NCI-H1436 (cell line): ENCODE data around the gene ABAT.
"Not testable (repeated sequence)": the region's sequence is repeated elsewhere in the genome, so short reads cannot be mapped to it uniquely, and the experiment has no call there.

Source experiments
- DNase-seq: peaks from one replicate; lab custom pipeline; 2025; lab: John Stamatoyannopoulos, UW

Gene ABAT

DNA sequence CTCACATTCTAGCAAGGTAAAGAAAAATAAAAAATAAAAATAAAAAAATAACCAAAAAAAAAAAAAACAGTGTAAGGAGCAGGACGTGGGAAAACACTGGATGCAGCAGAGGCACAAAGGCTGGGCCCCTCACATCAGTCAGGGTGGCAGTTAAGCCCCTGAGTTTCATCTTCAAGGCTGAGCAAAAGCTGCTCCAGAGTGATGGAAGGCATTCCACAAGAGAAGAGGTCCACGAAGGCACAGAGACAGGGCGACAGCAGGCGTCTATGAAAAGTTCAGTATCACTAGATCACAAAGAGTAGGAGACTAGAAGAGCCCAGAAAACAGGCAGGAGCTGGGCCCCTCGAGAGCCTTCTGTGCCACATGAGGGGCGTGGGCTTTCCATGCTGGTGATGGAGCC lies 111.0 kb downstream of the ABAT start:
- no peak for DNase-seq

DNA sequence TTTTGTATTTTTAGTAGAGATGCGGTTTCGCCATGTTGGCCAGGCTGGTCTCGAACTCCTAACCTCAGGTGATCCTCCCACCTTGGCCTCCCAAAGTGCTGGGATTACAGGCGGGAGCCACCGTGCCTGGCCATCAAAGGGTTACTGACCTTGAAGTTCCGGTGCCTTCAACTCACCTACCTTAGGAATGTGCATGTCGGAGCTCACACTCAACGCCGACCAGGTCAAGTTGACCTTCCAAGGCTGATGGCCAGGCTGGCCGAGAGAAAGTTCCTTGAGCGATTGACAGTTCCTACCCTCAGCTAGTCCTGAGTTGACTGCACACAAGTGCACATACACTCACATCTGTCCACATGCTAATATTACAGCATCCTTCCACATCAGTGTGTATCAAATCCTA lies 111.9 kb downstream of the ABAT start:
- DNase-seq: not testable (repeated sequence)

DNA sequence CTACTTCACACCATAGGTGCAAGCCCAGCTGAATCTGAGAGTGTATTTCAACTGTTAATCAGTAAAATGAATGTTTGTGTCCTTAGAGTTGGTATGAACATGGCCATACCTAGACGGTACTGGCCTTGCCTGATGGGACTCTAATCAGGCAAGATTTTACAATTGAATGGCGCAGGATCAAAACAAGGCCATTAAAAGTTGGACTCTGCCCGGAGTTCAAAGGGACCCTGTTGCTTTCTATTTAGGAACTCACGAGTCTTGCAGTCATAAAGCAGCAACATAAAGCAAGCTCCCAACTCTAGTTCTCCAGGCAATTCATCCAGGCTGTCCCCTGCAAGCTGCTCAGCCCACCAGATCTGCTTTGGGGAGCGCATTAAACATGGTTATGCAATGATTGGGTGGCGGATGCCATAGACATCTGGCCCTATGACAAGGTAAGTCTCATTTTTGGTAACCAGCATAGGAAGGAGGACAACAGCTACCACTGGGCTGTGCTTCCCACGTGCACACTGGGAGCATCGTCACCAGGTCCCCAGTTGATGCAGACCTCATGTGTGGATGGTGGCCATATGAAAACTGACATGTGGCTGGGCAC lies 114.3 kb downstream of the ABAT start:
- no peak for DNase-seq

DNA sequence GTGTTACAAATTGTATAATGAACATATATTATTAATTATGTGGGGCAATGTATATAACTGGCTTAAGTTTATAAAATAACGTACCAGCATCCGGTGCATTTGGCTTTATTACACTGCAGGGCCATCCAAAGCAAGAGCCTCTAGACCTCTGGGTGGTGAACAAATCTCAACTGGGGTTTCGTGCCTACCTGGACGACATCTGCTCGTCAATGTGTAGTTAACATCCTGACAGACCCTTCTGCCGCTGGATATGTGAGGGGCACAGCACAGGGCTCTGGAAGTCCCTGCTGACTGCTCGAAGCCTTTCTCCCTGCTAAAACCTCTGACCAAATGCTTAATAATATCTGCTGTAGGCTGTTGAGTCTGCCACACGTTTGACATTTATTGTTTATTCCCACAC lies 120.7 kb downstream of the ABAT start:
- no peak for DNase-seq

DNA sequence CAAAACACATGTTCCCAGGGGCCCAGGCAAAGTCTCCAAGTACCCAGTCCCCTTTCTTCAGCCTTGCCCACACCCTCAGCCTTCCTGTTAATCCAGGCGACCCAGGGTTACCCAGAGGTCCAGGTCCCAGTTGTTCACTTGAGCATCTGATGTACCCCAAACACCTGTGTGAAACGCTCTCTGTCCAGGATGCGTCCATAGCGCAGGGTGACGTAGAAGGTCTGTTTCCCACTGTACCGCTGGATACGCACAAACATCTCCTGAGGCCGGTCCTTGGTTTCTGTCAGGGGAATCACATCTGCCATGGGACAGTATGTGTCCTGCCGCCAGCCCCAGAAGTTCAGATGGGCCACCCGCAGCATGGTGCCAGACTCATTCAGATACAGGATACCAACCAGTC lies 121.4 kb downstream of the ABAT start:
- DNase-seq: no peak

DNA sequence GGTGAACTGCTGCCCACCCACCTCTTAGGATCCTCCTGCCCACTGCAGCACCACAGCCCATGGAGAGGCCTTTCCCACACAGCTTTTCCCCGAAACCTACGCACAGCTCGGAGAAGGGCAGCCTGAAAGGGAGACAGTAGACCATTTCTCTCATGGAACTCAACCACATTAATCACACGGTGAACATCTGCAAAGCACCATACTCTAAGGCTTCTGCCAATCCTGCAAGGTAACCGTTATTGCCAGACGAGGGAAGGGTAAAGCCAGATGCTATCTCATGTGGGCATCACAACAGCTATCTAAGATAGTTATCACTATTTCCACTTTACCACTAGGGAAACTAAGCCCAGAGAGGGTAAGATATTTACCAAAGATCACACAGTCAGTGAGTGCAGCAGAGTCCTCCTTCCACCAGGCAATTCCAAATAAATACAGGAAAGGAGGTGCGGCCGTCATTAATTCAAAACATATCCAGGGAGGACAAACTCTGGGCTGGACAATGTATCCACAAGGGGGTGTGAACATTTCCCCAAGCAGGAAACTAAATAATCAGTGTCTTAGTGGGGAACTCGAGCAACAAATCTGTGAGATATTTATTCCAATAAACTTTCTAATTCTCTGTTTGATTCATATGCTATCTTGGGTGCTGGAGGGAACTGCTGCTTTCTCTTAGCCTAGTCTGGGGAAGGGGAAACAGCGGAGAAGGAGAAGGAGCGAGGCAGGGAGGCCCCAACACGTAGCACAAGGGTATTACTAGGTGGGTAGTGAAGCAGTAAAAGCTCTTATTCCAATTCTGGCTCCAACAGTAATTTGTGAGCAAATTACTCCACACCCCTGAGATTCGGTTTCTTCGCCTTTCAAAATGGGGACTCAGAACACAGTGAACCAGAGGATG lies 122.3 kb downstream of the ABAT start:
- DNase-seq: no peak

DNA sequence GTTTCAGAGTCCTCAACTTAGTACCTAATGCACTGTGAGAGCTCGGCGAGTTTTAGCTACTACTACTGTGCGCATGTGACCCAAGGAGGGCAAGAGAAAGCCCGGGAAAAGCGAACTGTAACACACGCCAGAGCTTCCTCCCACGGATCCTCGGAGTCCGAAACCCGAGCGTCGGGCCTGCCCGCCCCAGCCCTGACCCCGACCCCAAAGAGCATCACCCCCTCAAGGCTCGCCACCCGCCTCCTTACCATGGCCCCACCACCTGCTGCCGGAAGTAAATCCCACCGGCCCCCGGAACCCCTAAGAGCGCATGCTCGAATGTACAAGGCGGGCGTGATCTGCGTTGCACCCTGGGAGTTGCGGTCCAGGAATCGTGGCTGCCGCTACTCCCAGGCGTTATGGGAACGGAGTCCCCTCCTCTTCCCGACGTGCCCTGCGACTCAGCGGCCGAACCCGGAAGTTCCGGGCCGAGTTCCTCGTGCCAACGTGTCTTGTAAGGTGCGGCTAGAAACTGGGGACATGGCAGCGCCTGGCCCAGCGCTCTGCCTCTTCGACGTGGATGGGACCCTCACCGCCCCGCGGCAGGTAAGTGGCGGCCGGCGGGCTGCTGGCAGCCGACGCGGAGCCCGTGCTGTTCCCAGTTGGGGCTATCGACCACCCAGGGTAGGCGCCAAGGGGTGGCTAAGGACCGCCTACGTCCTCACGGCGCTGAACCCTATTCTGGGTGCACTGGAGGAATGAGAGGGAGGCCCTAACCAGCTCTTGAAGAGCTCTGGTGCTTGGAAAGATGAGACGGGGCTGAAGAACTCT lies 123.2 kb downstream of the ABAT start, which contains the start of the genes PMM2 and TMEM186:
TSS of gene PMM2 (plus strand) at position 476 of the 810 bp plus-strand sequence. CDS start at position 520, 44 bp downstream.
TSS of gene TMEM186 (minus strand) at position 276 of the 810 bp plus-strand sequence. CDS start at position 251, 25 bp downstream.
- peak; percentile 96 for DNase-seq

DNA sequence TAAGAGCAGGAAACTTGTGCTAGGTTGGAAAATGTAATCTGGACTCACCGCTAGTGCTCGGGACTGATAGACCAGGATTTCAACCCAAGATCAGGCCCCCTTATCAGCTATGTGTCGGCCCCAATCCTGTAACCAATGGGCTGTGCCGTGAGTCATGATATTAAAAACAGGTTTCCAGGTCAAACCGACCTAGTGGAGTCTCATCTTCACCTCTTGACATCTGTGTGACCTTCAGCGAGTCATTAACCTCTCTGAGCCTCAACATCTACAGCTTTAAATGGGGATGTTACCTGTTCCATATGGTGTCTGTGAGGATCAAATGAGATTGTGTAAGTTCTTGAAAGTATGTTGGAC lies 123.7 kb downstream of the ABAT start:
- no peak for DNase-seq

DNA sequence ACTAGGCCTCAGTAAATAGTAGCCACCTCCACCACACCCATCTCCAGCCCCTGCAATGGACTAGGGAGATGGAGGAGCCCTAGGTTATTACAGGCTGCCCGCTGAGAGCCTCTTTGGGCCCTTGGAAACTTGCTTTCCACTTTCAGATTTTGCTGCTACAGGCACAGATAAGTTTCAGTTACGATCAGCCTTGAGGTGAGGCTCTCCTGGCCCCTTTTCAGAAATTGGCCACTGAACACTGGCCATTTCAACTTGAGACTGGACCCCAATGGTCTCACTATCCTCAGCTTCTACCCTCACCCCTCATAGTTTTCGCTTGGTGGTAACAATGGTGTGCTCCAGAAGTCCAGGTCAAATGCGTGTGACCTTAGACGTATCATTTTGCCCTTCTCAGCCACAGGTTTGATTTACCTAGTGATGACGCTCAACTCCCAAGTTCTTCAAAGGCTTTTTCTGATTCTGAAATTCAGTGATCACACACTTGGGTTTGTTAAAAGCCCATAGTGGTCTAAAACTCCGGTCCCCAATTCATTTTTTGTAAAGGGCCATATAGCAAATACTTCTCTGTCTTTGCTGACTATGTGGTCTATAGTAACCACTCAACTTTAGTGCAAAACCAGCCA lies 124.2 kb downstream of the ABAT start:
- DNase-seq: no peak

DNA sequence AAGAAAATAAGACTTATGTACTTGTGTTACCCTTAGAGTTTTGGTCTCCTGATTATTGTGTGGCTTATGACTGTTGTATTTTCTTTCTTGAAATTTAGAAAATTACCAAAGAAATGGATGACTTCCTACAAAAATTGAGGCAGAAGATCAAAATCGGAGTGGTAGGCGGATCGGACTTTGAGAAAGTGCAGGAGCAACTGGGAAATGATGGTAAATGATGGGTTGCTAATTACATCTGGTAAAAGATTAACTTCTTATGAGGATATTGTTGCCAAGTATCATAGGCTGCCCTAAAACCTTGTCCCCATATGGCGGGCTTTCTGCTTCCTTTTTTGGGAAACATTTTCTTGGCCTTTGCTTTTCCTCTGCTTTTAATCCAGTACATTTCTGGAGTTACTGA lies 127.3 kb downstream of the ABAT start:
- no peak for DNase-seq

DNA sequence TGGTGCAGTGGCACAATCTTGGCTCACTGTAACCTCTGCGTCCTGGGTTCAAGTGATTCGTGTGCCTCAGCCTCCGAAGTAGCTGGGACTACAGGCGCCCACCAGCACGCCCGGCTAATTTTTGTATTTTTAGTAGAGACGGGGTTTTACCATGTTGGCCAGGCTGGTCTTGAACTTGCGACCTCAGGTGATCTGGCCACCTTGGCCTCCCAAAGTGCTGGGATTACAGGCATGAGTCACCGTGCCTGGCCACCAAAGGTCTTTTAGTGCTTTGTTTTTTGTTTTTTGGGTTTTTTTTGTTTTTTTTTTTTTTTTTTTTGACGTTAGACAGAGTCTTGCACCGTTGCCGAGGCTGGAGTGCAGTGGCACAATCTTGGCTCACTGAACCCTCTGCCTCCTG lies 129.3 kb downstream of the ABAT start:
- DNase-seq: not testable (repeated sequence)

DNA sequence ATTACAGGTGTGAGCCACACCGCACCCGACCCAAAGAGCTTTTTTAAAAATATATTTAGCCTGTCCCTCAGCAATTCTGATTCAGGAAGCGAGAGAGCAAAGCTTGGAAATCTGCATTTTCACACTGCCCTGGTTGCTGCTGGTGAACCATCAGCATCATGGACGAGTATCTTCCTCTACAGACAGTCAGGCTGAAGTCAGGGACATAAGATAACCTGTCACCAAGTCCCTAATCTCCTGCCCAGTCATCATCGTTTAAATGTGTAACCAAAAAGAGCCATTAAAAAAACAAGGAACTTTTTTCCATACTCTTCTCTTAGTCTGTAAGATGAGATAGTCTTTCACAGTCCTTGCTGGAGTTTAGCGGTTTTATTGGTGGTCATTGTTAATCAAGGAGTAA lies 129.9 kb downstream of the ABAT start:
- no peak for DNase-seq

DNA sequence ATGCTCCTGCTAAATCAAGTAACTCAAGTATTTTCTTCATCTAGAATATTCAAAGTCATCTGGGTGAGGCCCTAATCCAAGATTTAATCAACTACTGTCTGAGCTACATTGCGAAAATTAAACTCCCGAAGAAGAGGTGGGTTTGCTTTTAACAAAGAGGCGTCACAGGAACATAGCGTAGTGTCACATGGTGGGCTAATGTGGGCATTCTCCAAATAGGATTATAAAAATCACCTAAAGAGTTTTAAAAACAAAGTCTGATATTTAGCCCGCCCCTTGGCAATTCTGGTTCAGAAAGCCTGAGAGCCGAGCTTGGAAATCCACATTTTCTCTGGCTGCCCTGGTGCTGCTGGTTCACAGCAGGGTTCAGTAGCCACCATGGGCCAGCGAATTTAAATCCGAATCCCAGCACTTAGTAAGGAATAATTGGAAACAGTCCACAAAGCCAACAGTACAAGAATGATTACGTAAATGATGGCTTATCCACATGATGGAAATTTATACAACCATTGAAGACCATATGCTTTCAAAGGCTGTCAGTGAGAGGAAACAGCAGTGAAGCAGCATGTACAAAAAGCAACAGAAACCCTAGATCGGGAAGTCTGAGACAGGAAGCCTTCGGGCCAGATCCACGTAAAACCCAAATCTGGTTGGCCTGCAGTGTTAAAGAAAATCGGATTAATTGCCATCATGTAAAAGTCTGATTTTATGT lies 132.0 kb downstream of the ABAT start:
- no peak for DNase-seq

DNA sequence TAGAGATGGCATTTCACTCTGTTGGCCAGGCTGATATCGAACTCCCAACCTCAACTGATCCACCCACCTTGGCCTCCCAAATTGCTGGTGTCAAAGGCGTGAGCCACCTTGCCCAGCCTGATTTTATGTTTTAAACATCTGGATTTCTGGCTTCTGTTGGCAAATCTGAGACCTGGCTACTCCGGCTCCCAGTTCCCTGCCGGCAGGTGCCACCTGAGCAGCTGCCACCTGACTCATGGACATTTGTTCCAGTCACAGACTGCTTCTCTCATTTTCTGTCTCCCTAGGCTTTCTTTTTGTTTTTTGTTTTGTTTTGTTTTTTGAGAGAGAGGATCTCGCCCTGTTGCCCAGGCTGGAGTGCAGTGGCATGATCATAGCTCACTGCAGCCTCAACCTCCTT lies 132.8 kb downstream of the ABAT start:
- DNase-seq: no peak

DNA sequence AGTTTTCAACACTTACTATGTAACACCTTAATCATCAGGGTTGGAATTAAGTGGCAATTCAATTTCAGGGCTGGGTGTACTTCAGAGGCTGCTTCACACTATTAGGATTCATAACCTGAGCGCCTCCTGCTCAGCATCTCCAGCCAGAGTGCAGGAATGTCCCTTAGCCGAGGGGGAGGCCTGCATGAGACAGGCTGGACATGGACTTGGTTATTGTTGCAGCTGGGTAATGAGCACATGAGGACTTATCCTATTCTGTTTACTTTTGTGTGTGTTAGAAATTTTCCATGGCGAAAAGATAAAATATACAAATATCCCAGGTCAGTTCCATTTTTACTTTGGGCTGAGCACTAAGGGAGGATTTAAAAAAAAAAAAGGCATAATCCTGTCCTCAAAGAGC lies 133.6 kb downstream of the ABAT start:
- DNase-seq: no peak

DNA sequence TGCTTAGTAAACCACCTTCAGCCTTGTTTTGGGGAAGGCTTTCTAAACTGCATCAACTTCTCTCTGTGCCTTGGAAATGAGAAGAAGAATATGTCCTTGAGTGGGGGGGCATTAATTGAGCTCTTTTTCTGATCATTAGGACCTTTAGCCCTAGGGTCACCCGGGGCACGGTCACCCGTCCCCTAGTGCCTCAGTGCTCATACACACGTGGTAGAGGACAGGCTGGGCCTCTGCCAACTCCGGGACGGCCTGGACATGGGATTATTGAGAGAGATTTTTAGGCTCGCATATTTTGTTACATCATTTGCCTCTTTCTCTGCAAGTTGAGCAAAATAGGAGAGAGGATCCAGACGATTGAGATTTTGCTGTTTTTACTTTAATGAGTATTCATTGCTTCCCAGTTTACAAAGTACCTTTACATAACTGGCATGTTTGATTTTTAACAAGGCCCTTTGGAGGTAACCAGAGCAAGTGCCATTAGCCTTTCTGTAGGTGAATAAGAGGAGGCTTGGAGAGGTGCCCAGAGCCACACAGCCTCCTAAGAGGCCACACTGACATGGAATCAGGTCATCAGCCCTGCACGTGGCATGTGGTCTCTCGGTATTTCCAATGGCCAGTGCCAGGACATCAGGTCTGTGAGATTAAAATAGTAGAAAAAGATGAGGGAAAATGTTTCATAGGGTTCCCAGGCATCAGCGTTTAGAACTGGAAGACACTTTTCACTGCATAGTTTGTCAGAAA lies 134.4 kb downstream of the ABAT start:
- no peak for DNase-seq

DNA sequence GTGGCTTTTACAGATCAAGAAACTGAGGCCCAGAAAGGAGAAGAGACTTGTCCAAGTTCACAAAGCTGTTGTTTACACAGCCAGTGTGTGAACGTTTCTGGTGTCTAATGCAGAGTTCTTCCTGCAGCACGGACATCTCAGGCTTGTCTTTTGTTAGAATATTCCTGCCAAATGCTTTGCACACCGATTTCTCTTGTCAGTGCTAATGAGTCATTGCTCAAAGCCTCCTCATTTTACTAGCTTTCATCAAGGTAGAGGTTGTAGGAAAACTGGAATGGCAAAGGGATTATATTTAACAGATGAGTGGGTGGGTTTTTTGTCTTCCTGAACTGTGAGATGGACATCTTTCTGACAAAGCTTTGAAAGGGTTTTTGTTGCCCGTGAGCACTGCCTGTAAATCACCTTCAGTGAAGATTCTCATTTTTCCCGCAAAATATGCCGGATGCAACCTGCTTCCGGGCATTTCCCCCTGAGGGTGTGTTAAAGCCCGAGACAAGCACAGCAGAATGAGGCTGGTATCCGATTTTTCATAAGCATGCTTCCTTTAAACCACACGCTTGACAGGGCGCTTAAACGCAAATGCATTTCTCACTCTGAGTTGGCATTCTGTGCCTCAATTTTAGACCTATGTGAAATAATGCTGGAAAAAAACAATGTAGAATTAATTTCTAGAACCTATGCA lies 137.9 kb downstream of the ABAT start:
- DNase-seq: no peak

DNA sequence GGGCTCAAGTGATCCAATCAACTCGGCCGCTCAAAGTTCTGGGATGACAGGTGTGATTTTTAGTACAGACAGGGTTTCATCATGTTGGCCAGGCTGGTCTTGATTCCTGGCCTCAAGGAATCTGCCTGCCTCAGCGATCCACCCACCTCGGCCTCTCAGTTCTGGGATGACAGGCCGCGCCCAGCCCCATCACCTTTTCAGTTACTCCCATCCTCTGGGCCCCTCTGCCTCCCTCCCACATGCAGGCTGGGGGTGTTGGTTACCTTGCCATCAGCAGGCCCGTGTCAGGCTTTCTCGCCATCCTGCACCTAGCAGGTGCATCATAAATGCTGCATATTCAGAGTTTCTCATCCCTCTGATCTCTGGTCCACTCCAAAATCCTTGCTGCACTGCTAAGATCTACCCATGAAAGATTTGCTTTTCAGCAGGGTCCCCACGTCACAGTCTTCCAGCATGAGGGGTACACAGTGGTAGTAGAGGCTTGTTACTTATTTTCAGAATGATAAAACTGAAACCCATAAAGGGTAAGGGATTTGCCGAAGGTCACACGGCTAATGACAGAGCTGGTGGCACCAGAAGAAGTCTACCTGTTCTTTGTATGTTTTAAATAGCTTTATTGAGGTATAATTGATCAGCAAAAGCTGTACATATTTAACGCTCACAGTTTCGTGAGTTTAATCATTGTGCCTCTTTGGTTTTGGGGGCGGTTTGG lies 139.8 kb downstream of the ABAT start:
- no peak for DNase-seq

DNA sequence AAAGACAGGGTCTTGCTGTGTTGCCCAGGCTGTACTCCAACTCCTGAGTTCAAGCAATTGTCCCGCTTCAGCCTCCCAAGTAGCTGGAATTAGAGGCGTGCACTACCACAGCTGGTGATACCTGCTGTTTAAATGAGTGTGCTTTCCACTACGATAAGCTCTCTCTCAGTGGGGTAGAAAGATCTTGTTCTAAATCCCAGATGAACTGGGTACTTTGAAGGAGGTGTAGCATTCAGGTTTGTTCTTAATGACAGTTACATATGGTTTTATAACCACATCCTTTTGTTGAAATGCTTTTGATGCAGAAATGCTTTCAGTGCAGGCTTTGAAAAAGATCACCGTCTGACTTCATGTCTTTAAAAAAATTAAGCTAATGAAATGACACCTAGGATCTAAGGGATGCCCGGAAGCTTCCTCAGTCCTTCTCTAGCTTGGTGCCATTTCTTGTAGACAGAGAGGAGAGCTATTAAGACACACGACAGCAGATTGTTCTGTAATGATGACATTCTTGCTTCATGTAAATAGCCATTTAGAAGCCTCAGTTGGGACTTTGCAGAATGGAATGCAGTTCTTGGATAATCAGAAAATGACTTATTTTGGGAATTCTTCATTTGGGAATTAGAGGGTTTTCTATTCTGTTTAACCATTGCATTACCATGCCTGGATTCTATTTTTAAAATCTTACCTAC lies 142.7 kb downstream of the ABAT start:
- DNase-seq: no peak
